ENCODE data around the gene AKNAD1. TPM values are rescaled to one million over a fixed set of nuclear protein-coding genes. Genes with fewer than 3 reads are reported as not detected.

The AKNAD1 gene
- total RNA-seq, 1 donor from 2014 or later, result 0.67 TPM

- Histone ChIP-seq H3K36me3 (no peaks in the 10 kb centered on the region), H3K27me3 (no peaks in the 10 kb centered on the region), H3K4me1 (no peaks in the 10 kb centered on the region), H3K9me3 (no peaks in the 10 kb centered on the region), H3K4me3 (no peak overlapping the region), H3K27ac (no peak overlapping the region)
- DNase-seq (no peak), ATAC-seq (no peak)
- TF ChIP-seq CTCF (IDR thresholded peaks at IDR 0.05), result no peak
- intact Hi-C loops (cut with DNase I), result no loop called here
Measured at GRCh38 chr1:108862017-108862610, 5.2 kb upstream of the AKNAD1 start.

- no peak for DNase-seq
- Histone ChIP-seq H3K9me3 (no peaks in the 10 kb centered on the region), H3K27me3 (no peaks in the 10 kb centered on the region), H3K4me1 (no peaks in the 10 kb centered on the region), H3K4me3 (no peak overlapping the region), H3K36me3 (no peaks in the 10 kb centered on the region), H3K27ac (no peak overlapping the region)
- intact Hi-C loops (cut with DNase I), result no loop called here
- TF ChIP-seq CTCF (IDR thresholded peaks at IDR 0.05), result no peak
- ATAC-seq, result no peak
Measured at GRCh38 chr1:108861566-108861965, 4.7 kb upstream of the AKNAD1 start.

GRCh38 chr1:108860190-108860907 lies 3.5 kb upstream of the AKNAD1 start:
- Histone ChIP-seq H3K4me1 (no peaks in the 10 kb centered on the region), H3K4me3 (no peak overlapping the region), H3K27me3 (no peaks in the 10 kb centered on the region), H3K9me3 (no peaks in the 10 kb centered on the region), H3K36me3 (no peaks in the 10 kb centered on the region), H3K27ac (no peak overlapping the region)
- ATAC-seq (no peak), DNase-seq (no peak)
- TF ChIP-seq CTCF (IDR thresholded peaks at IDR 0.05), result no peak
- intact Hi-C loops (cut with DNase I), result no loop called here

- intact Hi-C loops (cut with DNase I), result no loop called here
- no peak for TF ChIP-seq CTCF (IDR thresholded peaks at IDR 0.05)
- DNase-seq (no peak), ATAC-seq (no peak)
- Histone ChIP-seq H3K9me3 (no peaks in the 10 kb centered on the region), H3K27me3 (no peaks in the 10 kb centered on the region), H3K27ac (peak overlapping the region; percentile 30), H3K4me3 (no peak overlapping the region), H3K4me1 (peaks cover 3% of the 10 kb centered on the region), H3K36me3 (no peaks in the 10 kb centered on the region)
Measured at GRCh38 chr1:108858230-108858950, 1.5 kb upstream of the AKNAD1 start.

- no peak overlapping the region for H3K27ac ChIP-seq
- no peak overlapping the region for H3K4me3 ChIP-seq
- TF ChIP-seq CTCF (IDR thresholded peaks at IDR 0.05), result no peak
- peaks cover 11% of the 10 kb centered on the region for H3K4me1 ChIP-seq
- H3K36me3 ChIP-seq, result no peaks in the 10 kb centered on the region
- no peaks in the 10 kb centered on the region for H3K9me3 ChIP-seq
- DNase-seq, result no peak
- intact Hi-C loops (cut with DNase I), result no loop called here
- no peak for ATAC-seq
- no peaks in the 10 kb centered on the region for H3K27me3 ChIP-seq
Measured at GRCh38 chr1:108854221-108855019, 2.5 kb downstream of the AKNAD1 start.
